Measurements from ENCODE around the gene SH3BGR.

DNA sequence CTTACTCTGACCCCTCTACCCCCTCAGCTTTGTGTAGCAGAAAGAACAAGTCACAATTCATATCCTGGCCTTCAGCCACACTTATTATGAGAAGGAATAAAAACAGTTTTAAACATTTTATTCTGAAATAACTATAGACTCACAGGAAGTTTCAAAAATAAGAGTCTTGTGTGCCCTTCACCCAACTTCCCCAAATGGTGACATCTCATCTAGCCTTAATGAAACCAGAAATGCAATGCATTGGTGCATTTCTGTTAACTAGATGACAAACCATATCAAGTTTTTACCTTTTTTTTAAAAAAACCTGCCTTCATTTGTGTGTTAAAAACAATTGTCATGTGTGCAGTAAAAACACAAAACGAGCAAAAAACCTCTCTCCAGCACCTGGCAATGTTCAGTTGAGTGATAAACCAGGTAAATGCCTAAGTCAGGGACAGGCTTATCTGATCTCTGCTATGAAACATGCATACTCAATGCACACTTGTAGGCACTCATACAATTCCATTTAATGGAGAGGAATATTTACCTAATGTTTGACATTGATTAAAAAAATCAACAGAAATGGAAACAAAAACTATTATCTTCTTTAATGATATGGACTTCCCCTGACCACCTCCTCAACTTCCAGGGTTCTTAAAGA is 51.5 kb downstream of the SH3BGR start:
- no peak for TF ChIP-seq CREB1 (IDR thresholded peaks at IDR 0.05; ENCODE audit: low read depth)
- TF ChIP-seq BHLHE40 (IDR thresholded peaks at IDR 0.05; ENCODE audit: borderline replicate concordance in 1 of 2, low read depth in 2 of 2, low read length in 1 of 2): no peak
- TF ChIP-seq RAD21 (IDR thresholded peaks at IDR 0.05; ENCODE audit: insufficient read depth, low read depth, low read length): no peak
